SH-SY5Y (cell line): ENCODE results near the gene ARL2BP.

Source experiments
- GATA2 ChIP-seq: IDR thresholded peaks from 2 replicates; pipeline ENCODE4 v1.6.1; 2011; ENCODE audit warnings: mild to moderate bottlenecking, low read depth, low read length
- GATA3 ChIP-seq: IDR thresholded peaks from 2 replicates; pipeline ENCODE4 v1.6.1; 2011; ENCODE audit warnings: low read depth, mild to moderate bottlenecking, low read length, moderate library complexity

DNA sequence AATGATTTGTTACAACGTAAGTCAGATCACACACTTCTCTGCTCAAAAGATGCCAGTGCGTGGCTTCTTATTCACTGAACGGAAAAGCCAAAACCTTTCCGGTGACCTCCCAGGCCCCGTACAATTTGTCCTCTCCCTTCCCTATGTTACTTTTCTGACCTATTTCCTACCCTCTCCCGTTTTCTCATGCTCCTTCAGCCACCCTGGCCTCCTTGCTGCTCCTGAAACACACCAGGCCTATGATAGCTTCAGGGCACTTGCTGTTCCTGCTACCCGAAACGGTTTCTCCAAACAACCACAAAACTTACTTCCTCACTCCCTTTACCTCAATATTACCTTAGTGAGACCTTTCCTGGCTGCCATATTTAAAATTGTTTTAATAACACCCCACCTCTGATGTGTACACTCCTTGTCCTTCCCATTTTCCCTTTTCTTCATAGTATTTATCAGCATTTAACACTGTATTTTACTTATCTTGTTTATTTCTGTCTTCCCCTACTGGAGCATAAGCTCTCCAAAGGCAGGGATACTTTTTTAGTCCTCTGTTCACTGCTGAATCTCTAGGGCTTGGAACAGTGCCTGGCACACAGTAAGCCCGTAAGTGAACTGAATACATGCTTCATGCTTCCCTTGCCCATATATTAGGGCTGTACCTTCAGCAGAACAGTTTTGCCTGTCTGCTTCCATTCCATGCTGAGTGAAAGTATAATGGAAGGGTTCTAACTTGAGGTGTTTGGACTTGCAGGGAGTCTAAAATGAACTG lies 10.9 kb upstream of the ARL2BP start:
- TF ChIP-seq GATA2 (no peak), GATA3 (no peak)
